ENCODE data around the gene ADGRD1.

ADGRD1 gene

GRCh38 chr12:131032082-131032750 lies 78.5 kb downstream of the ADGRD1 start:
- no peak for FAIRE-seq
- no peak for TF ChIP-seq CTCF (IDR thresholded peaks at IDR 0.05; ENCODE audit: insufficient read depth, missing control alignments)
- DNase-seq (ENCODE audit: insufficient read length, low spot score): no peak

- FAIRE-seq: no peak
- TF ChIP-seq CTCF (IDR thresholded peaks at IDR 0.05; ENCODE audit: insufficient read depth, missing control alignments): no peak
- no peak for DNase-seq (ENCODE audit: insufficient read length, low spot score)
These were observed 79.8 kb downstream of the ADGRD1 start for GRCh38 chr12:131033486-131033885.

- no peak for TF ChIP-seq CTCF (IDR thresholded peaks at IDR 0.05; ENCODE audit: insufficient read depth, missing control alignments)
- no peak for FAIRE-seq
- no peak for DNase-seq (ENCODE audit: insufficient read length, low spot score)
These were observed 80.3 kb downstream of the ADGRD1 start for GRCh38 chr12:131033886-131034482.

- no peak for FAIRE-seq
- DNase-seq (ENCODE audit: insufficient read length, low spot score): no peak
- no peak for TF ChIP-seq CTCF (IDR thresholded peaks at IDR 0.05; ENCODE audit: insufficient read depth, missing control alignments)
These were observed 81.0 kb downstream of the ADGRD1 start for GRCh38 chr12:131034631-131035244.

GRCh38 chr12:131035245-131035681 lies 81.6 kb downstream of the ADGRD1 start:
- no peak for TF ChIP-seq CTCF (IDR thresholded peaks at IDR 0.05; ENCODE audit: insufficient read depth, missing control alignments)
- DNase-seq (ENCODE audit: insufficient read length, low spot score): no peak
- FAIRE-seq: no peak

- FAIRE-seq: no peak
- no peak for TF ChIP-seq CTCF (IDR thresholded peaks at IDR 0.05; ENCODE audit: insufficient read depth, missing control alignments)
- DNase-seq (ENCODE audit: insufficient read length, low spot score): no peak
These were observed 84.5 kb downstream of the ADGRD1 start for GRCh38 chr12:131038159-131038558.

All from D721Med (cell line).